ENCODE results near the gene TPP1.

- TF ChIP-seq CTCF (conservative IDR thresholded peaks at IDR 0.05; ENCODE audit: low read length) (no peak), EZH2phosphoT487 (IDR thresholded peaks at IDR 0.05; ENCODE audit: borderline replicate concordance) (no peak)
Measured at GRCh38 chr11:6633422-6634408, 14.5 kb upstream of the TPP1 start.

All from Loucy (cell line).